HG03060 (cell line): ENCODE measurements around the gene GJC3.
"Not testable (repeated sequence)": the region's sequence is repeated elsewhere in the genome, so short reads cannot be mapped to it uniquely, and the experiment has no call there.

ENCODE experiments used
- ATAC-seq: cut with Tn5 transposase; IDR thresholded peaks from one replicate; pipeline ENCODE4 v1.9.1; 2021; ENCODE audit warnings: low read depth, moderate number of reproducible peaks; ENCODE audit not compliant: unreplicated experiment

The GJC3 gene

GRCh38 chr7:99928994-99929729, at the start of gene GJC3:
Gene GJC3 (minus strand): TSS chr7:99929620. CDS start chr7:99929620, 0 bp downstream.
- no peak for ATAC-seq

- ATAC-seq, result no peak
Observed at GRCh38 chr7:99976626-99977025, 47.2 kb upstream of the GJC3 start.

- ATAC-seq, result no peak
Observed at GRCh38 chr7:99975782-99976521, 46.5 kb upstream of the GJC3 start, which contains the start of gene AZGP1. Gene AZGP1 (minus strand): TSS chr7:99976031. CDS start chr7:99976020, 11 bp downstream.

- ATAC-seq, result no peak
Observed at GRCh38 chr7:99974681-99975080, 45.3 kb upstream of the GJC3 start.

- not testable (repeated sequence) for ATAC-seq
Observed at GRCh38 chr7:99973817-99974216, 44.4 kb upstream of the GJC3 start.

- ATAC-seq, result no peak
Observed at GRCh38 chr7:99971242-99971641, 41.8 kb upstream of the GJC3 start.

- ATAC-seq, result not testable (repeated sequence)
Observed at GRCh38 chr7:99969813-99970212, 40.4 kb upstream of the GJC3 start.

- no peak for ATAC-seq
Observed at GRCh38 chr7:99969298-99969697, 39.9 kb upstream of the GJC3 start.

- ATAC-seq, result no peak
Observed at GRCh38 chr7:99958564-99959227, 29.3 kb upstream of the GJC3 start.

GRCh38 chr7:99955247-99955646, 25.8 kb upstream of the GJC3 start:
- no peak for ATAC-seq

GRCh38 chr7:99954643-99955042, 25.2 kb upstream of the GJC3 start:
- ATAC-seq, result not testable (repeated sequence)

- no peak for ATAC-seq
Observed at GRCh38 chr7:99953649-99954048, 24.2 kb upstream of the GJC3 start.

- ATAC-seq, result not testable (repeated sequence)
Observed at GRCh38 chr7:99952649-99953048, 23.2 kb upstream of the GJC3 start.

- not testable (repeated sequence) for ATAC-seq
Observed at GRCh38 chr7:99950819-99951218, 21.4 kb upstream of the GJC3 start.

- no peak for ATAC-seq
Observed at GRCh38 chr7:99949645-99950228, 20.3 kb upstream of the GJC3 start.

- no peak for ATAC-seq
Observed at GRCh38 chr7:99947608-99948007, 18.2 kb upstream of the GJC3 start.

GRCh38 chr7:99944497-99945070, 15.2 kb upstream of the GJC3 start:
- no peak for ATAC-seq

- ATAC-seq, result no peak
Observed at GRCh38 chr7:99943641-99944496, 14.4 kb upstream of the GJC3 start.

GRCh38 chr7:99938296-99938695, 8.9 kb upstream of the GJC3 start:
- no peak for ATAC-seq

- ATAC-seq, result not testable (repeated sequence)
Observed at GRCh38 chr7:99935009-99935408, 5.6 kb upstream of the GJC3 start.
